GM12878 (cell line): ENCODE data around the gene EHD4. TPM values are rescaled to one million over a fixed set of nuclear protein-coding genes. Genes with fewer than 3 reads are reported as not detected.
A peak's percentile ranks its signal among the peaks of the same experiment; 100 is the strongest.

ENCODE experiments used
- ATAC-seq: fragments of 200-7000 bp; cut with Tn5 transposase; 3 replicates; pipeline ENCODE4 v1.9.1; 2020; ENCODE audit warnings: mild to moderate bottlenecking, moderate library complexity
- BruUV-seq: library from RNA; stranded (reverse); fragments of 400-500 nt; replicated peaks from 2 replicates; lab custom pipeline; 2021; lab: Mats Ljungman, UMichigan
- CTCF ChIA-PET: fragments of 300-600 bp; sonication (Branson Sonifier 250); formaldehyde crosslinking; extraction: SDS; loops from one replicate; lab custom pipeline; 2021; ENCODE audit warnings: inconsistent platforms; lab: Yijun Ruan, JAX
- POLR2A ChIA-PET: fragments of 350-600 bp; formaldehyde crosslinking; extraction: SDS; loops from one replicate; lab custom pipeline; 2021; ENCODE audit warnings: inconsistent platforms; lab: Charles Lee
- RAD21 ChIA-PET: fragments of 300-600 bp; sonication (Branson Sonifier 250); formaldehyde crosslinking; loops from one replicate; lab custom pipeline; 2023; ENCODE audit warnings: antibody characterized with exemption; ENCODE audit not compliant: unreplicated experiment; lab: Charles Lee
- SMC1A ChIA-PET: fragments of 300-600 bp; sonication (Branson Sonifier 250); formaldehyde crosslinking; loops from one replicate; lab custom pipeline; 2023; ENCODE audit not compliant: unreplicated experiment, uncharacterized antibody; lab: Charles Lee
- DNase-seq: peaks from one replicate; pipeline ENCODE4 v3.0.0-alpha.2; 2011; ENCODE audit warnings: low read depth, low spot score
- FAIRE-seq: peaks from 3 replicates; lab custom pipeline; 2011; peaks lifted over from hg19 to GRCh38; lab: Jason Lieb, UNC
- H2AFZ ChIP-seq: 2 replicates; pipeline ENCODE4 v1.6.0; 2011; ENCODE audit warnings: low read depth, low read length, control low read depth; ENCODE audit not compliant: control insufficient read depth
- H3K27ac ChIP-seq: 2 replicates; pipeline ENCODE4 v1.5.1; 2011; ENCODE audit warnings: control low read depth; ENCODE audit not compliant: control insufficient read depth, insufficient read depth
- H3K27me3 ChIP-seq, 2 experiments: replicated peaks in 1 of 2; 2 replicates each; pipeline versions ENCODE4 v1.6.0 to v1.6.1; 2011; ENCODE audit warnings: low read length in 1 of 2; ENCODE audit not compliant: control insufficient read depth in 2 of 2, insufficient read depth in 2 of 2
- H3K36me3 ChIP-seq, 2 experiments: 2 replicates each; pipeline ENCODE4 v1.5.1; 2011; ENCODE audit warnings: low read length in 1 of 2; ENCODE audit not compliant: control insufficient read depth in 2 of 2, insufficient read depth in 2 of 2
- H3K4me1 ChIP-seq: 2 replicates; pipeline ENCODE4 v1.6.1; 2011; ENCODE audit warnings: mild to moderate bottlenecking, low read length, moderate library complexity, mixed read lengths; ENCODE audit not compliant: control insufficient read depth, insufficient read depth
- H3K4me2 ChIP-seq: 2 replicates; pipeline ENCODE4 v1.6.0; 2011; ENCODE audit warnings: control low read depth; ENCODE audit not compliant: control insufficient read depth, insufficient read depth
- H3K4me3 ChIP-seq: fragments of 200-600 bp; sonication (generic); 2 replicates; pipeline ENCODE4 v1.5.1; 2016
- H3K79me2 ChIP-seq: 2 replicates; pipeline ENCODE4 v1.6.0; 2011; ENCODE audit warnings: low read length; ENCODE audit not compliant: control insufficient read depth, insufficient read depth
- H3K9ac ChIP-seq: 2 replicates; pipeline ENCODE4 v1.8.0; 2011; ENCODE audit warnings: low read length, control low read depth, mixed read lengths; ENCODE audit not compliant: control insufficient read depth, insufficient read depth
- H3K9me3 ChIP-seq: replicated peaks from 3 replicates; pipeline ENCODE4 v1.5.1; 2011; ENCODE audit warnings: mild to moderate bottlenecking, low read length; ENCODE audit not compliant: control insufficient read depth, insufficient read depth
- H4K20me1 ChIP-seq: 2 replicates; pipeline ENCODE4 v1.6.0; 2011; ENCODE audit not compliant: control insufficient read depth, insufficient read depth
- BRCA1 ChIP-seq: IDR thresholded peaks from 2 replicates; pipeline ENCODE4 v1.6.1; 2011; ENCODE audit warnings: low read depth, low read length, improper control_type of control experiment
- CBFB ChIP-seq: IDR thresholded peaks from 2 replicates; pipeline ENCODE4 v1.6.1; 2016; ENCODE audit warnings: antibody characterized with exemption, low read depth
- FOXK2 ChIP-seq: fragments of 450-650 bp; IDR thresholded peaks from 2 replicates; pipeline ENCODE4 v1.6.1; 2017; ENCODE audit warnings: mild to moderate bottlenecking, moderate library complexity
- HDGF ChIP-seq: fragments of 450-650 bp; IDR thresholded peaks from 2 replicates; pipeline ENCODE4 v1.6.1; 2016; ENCODE audit warnings: antibody characterized with exemption
- NR2C1 ChIP-seq: fragments of 450-650 bp; IDR thresholded peaks from 2 replicates; pipeline ENCODE4 v1.6.1; 2017; ENCODE audit warnings: antibody characterized with exemption, mild to moderate bottlenecking, moderate library complexity
- POLR2AphosphoS5 ChIP-seq: IDR thresholded peaks from 2 replicates; pipeline ENCODE4 v1.6.1; 2011; ENCODE audit warnings: mild to moderate bottlenecking, low read length, inconsistent platforms
- SREBF2 ChIP-seq: IDR thresholded peaks from 2 replicates; pipeline ENCODE4 v1.6.1; 2012; ENCODE audit warnings: mild to moderate bottlenecking, low read length
- WGBS: methylation state at CpG from one replicate; pipeline ENCODE4 v1.1.6; 2016; ENCODE audit warnings: low lambda C conversion rate; ENCODE audit not compliant: insufficient replicate concordance, insufficient coverage; ENCODE audit errors: missing lambda C conversion rate; 5-methylcytosine and 5-hydroxymethylcytosine counted together
- in situ Hi-C: fragments of 300-500 bp; cut with MboI; formaldehyde crosslinking; loops from 9 replicates; pipeline ENCODE4 v1.14.3; 2018; ENCODE audit warnings: mixed read lengths
- intact Hi-C: fragments of 100-400 bp; cut with micrococcal nuclease; formaldehyde crosslinking; loops from one replicate; pipeline ENCODE4 v1.14.2; 2022; ENCODE audit not compliant: unreplicated experiment
- polyA plus RNA-seq, 11 experiments: library from polyadenylated mRNA; depleted of rRNA in 4 of 11; unstranded in 6 of 11; stranded (reverse) in 5 of 11; fragments of >200 nt; fragmentation: Nextera tagmentation in 4 of 11; fragmentation: Illumina TruSeq in 1 of 11; extraction: Ambion mirVana in 4 of 11; extraction: Trizol in 1 of 11; gene quantifications; 1 replicate in 1 of 11; 2 replicates in 10 of 11; pipeline versions ENCODE4 v1.2.1 to v1.2.3, GENCODE V29; 2011 to 2016; ENCODE audit warnings: inconsistent platforms in 2 of 11, missing spikeins in 2 of 11, low read depth in 1 of 11
- total RNA-seq, 4 experiments: library from RNA; depleted of rRNA in 3 of 4; stranded (reverse); fragments of >200 nt in 3 of 4; fragmentation: Illumina TruSeq in 1 of 4; extraction: Trizol in 1 of 4; gene quantifications; 2 replicates each; pipeline versions ENCODE4 v1.2.1 to v1.2.3, GENCODE V29; 2013 to 2021
- TF ChIP-seq, protein P1 (sequence below): fragments of 150-350 bp; IDR thresholded peaks from 2 replicates; pipeline ENCODE4 v1.6.1; 2016; ENCODE audit warnings: low read depth, low read length
- TF ChIP-seq, protein P2 (sequence below): fragments of 450-650 bp; IDR thresholded peaks from 2 replicates; pipeline ENCODE4 v1.6.1; 2017; ENCODE audit warnings: mild to moderate bottlenecking, moderate library complexity

EHD4 gene
- total and polyA plus RNA-seq, 10 of the 15 experiments (the other 5 are each of a cell fraction or from before 2014, with no cell fraction given), result 4.2 to 62.9 (median 44.7) TPM

GRCh38 chr15:41944313-41944940 lies 27.9 kb downstream of the EHD4 start (continued):
- TF ChIP-seq, protein P1, sequence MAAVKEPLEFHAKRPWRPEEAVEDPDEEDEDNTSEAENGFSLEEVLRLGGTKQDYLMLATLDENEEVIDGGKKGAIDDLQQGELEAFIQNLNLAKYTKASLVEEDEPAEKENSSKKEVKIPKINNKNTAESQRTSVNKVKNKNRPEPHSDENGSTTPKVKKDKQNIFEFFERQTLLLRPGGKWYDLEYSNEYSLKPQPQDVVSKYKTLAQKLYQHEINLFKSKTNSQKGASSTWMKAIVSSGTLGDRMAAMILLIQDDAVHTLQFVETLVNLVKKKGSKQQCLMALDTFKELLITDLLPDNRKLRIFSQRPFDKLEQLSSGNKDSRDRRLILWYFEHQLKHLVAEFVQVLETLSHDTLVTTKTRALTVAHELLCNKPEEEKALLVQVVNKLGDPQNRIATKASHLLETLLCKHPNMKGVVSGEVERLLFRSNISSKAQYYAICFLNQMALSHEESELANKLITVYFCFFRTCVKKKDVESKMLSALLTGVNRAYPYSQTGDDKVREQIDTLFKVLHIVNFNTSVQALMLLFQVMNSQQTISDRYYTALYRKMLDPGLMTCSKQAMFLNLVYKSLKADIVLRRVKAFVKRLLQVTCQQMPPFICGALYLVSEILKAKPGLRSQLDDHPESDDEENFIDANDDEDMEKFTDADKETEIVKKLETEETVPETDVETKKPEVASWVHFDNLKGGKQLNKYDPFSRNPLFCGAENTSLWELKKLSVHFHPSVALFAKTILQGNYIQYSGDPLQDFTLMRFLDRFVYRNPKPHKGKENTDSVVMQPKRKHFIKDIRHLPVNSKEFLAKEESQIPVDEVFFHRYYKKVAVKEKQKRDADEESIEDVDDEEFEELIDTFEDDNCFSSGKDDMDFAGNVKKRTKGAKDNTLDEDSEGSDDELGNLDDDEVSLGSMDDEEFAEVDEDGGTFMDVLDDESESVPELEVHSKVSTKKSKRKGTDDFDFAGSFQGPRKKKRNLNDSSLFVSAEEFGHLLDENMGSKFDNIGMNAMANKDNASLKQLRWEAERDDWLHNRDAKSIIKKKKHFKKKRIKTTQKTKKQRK, result no peak
- TF ChIP-seq NR2C1 (no peak), HDGF (no peak), CBFB (no peak)
- TF ChIP-seq, all 136 proteins: peak for 0

DNA sequence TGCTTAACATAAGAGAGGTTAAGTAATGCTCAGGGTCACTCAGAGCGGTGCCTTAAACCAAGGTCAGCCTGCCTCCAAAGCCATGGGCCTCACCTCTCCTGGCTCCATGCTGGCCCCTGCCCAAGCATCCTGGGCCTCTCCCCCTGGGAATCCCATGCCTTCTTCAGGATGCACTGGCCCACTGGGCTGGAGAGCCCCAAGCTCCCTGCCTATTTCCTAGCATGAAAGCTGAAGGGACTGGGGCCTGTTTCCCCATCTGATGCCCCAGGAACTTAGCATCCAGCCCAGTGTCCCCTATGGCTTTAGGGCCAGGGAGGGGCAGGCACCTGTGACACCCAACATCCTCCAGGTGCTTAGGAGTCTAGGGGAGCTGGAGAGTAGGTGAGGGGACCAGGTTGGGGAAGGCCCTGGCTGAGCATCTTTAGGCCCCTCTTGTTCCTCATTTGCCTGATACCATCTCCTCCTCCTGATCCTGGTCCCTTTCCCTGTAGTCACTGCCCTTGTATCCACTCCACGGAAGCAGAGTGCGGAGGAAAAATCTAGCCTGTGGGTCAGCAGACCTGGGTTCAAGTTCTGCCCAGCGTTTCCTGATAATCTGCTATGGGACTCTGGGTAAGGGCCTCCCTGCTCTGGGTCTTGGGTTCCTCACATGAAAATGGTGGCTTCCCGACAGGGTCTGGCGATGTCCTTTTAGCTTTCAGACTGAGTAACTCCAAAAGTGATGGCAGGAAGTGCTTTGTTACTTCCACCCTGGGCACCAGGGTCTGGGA lies 28.6 kb downstream of the EHD4 start:
- Histone ChIP-seq H3K27me3 (no peaks in the 10 kb centered on the region), H2AFZ (no peak overlapping the region), H3K4me2 (no peak overlapping the region), H3K27ac (no peak overlapping the region), H3K36me3 (peaks cover 33 to 42% of the 10 kb centered on the region in 2 experiments), H3K4me1 (no peaks in the 10 kb centered on the region), H3K79me2 (peaks cover 11% of the 10 kb centered on the region), H3K9ac (no peak overlapping the region), H3K9me3 (no peaks in the 10 kb centered on the region), H4K20me1 (peaks cover 5% of the 10 kb centered on the region), H3K4me3 (no peak overlapping the region)
- FAIRE-seq, result no peak
- SMC1A ChIA-PET, result interaction anchor here (0.6 kb wide), 1 partner anchor 57 kb away, joined by 3 read pairs; no protein-coding TSS in a partner anchor
- BruUV-seq, result no TSS peak
- over 99% methylated on average over 6 of the region's 6 CpGs for WGBS
- intact Hi-C loops, result no loop called here
- CTCF ChIA-PET, result interaction anchor here (1.0 kb wide), 1 partner anchor 241 kb away, joined by 3 read pairs; no protein-coding TSS in a partner anchor
- RAD21 ChIA-PET, result no interaction called here
- no peak for ATAC-seq
- POLR2A ChIA-PET, result interaction anchor here (1.5 kb wide), 1 partner anchor 9 kb away, joined by 7 read pairs; no protein-coding TSS in a partner anchor
- no peak for DNase-seq
- in situ Hi-C loops, result no loop called here
- TF ChIP-seq POLR2AphosphoS5 (peak; percentile 50), FOXK2 (no peak), SREBF2 (no peak), BRCA1 (no peak)
- TF ChIP-seq, protein P2, sequence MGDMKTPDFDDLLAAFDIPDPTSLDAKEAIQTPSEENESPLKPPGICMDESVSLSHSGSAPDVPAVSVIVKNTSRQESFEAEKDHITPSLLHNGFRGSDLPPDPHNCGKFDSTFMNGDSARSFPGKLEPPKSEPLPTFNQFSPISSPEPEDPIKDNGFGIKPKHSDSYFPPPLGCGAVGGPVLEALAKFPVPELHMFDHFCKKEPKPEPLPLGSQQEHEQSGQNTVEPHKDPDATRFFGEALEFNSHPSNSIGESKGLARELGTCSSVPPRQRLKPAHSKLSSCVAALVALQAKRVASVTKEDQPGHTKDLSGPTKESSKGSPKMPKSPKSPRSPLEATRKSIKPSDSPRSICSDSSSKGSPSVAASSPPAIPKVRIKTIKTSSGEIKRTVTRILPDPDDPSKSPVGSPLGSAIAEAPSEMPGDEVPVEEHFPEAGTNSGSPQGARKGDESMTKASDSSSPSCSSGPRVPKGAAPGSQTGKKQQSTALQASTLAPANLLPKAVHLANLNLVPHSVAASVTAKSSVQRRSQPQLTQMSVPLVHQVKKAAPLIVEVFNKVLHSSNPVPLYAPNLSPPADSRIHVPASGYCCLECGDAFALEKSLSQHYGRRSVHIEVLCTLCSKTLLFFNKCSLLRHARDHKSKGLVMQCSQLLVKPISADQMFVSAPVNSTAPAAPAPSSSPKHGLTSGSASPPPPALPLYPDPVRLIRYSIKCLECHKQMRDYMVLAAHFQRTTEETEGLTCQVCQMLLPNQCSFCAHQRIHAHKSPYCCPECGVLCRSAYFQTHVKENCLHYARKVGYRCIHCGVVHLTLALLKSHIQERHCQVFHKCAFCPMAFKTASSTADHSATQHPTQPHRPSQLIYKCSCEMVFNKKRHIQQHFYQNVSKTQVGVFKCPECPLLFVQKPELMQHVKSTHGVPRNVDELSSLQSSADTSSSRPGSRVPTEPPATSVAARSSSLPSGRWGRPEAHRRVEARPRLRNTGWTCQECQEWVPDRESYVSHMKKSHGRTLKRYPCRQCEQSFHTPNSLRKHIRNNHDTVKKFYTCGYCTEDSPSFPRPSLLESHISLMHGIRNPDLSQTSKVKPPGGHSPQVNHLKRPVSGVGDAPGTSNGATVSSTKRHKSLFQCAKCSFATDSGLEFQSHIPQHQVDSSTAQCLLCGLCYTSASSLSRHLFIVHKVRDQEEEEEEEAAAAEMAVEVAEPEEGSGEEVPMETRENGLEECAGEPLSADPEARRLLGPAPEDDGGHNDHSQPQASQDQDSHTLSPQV, result no peak
- TF ChIP-seq, protein P1, result no peak
